GM19240 (cell line): ENCODE results near the gene ZNF280D.

Source experiments
- DNase-seq: peaks from one replicate; pipeline ENCODE4 v3.0.0; 2011; ENCODE audit warnings: low spot score; ENCODE audit not compliant: insufficient read length

Gene ZNF280D

DNA sequence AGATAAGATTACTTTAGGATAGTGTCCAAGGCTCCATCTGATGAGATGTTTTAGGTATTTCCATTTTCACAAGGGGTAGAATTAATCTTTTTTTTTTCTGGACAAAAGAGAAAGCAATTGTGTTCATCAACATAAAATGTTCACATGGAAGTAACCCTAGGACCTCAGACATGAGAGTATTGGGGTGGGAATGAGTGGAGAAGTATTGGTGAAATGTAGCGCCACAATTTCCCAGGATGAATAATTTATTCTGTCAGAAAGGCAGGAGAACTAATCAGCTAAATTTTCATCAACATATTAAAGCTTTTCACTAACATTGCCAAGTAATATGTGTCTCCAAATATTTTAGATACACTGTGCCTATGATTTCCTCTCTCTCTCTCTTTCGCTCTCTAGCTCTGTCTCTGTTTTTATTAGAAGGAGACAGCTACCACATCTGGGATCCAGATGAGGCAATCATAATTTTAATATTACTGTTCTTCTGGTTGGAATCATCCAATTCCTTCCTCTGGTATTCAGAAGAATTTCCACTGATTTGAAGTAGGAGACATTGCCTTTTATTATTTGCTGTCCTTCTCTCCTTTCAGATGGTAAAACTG, 21.6 kb upstream of the ZNF280D start:
- DNase-seq = no peak

DNA sequence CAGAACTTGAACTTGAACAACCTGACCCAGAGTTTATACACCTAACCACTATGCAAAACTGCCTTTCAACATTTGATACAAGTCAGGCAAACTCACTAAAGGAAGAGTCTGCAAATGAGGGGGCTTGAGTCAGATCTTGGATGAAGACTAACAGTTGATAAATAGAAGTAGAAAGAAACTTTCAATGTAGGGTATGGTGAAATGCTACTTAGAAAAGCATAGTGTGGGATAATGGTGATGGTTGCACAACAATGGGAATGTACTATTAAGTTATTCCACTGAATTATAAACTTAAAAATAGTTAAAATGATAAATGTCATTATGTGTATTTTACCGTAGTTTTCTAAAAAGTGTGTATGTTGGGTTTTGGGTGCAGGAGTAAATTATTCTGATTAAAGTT, 19.7 kb upstream of the ZNF280D start:
- DNase-seq = no peak

DNA sequence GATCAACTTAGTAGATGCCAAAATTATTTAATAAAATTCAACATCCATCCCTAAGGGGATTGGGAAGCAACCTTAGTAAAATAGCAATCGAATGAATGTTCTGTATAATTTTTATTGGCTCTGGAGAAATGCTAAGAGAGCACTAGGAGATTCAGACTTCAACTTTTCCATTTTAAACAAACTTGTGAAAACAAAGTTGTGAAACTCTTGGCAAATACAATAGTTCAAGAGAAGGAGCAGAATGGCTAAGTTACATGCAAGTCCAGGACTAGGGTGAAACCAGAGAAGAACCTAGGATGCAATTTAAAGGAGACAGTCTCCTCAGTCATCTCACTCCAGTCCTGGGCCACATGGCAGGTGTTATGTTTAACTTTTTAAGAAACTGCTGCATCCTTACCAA, 16.7 kb upstream of the ZNF280D start:
- no peak for DNase-seq

DNA sequence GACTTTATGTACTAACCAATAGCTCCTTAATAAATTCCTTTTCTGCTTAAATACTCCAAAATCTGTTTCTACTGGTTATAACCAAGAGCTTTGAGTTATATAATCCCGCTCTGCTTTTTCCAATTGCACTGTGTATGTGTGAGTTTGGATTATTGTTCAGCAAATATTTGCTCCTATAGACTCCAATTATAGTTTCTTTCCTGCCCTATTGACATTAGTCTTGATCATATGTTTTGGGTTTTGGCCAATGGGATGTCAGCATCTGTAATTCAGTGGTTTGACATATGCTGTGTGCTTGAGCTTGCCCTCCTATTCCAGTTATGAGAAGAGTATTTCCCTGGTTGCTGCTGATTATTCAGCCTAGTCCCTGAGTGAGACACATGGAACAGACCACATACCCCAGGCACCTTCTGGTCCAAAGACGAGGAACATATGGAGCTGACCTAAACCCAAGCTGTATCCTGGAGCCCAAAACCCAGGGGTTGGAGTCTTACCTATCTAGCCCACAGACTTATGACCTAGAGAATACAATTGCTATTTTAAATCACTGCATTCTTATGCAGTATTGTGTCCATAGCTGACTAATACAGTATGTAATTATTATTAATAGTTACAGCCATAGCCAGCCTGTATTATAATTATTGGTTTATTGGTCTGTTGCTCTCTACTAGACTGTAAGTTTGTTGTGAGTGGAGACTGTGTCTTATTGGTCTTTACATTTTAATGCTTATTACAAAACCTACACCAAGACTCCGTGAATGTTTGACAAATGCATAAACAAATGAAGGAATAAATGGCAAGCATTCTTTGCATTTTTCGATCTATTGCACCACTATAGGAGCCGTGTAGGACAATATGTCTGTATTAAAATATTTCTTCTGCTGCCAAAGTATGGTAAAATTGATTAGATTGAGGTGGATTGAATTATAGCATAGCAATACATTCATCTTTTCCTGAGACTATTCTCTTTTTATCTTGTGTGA, 11.7 kb upstream of the ZNF280D start:
- no peak for DNase-seq

DNA sequence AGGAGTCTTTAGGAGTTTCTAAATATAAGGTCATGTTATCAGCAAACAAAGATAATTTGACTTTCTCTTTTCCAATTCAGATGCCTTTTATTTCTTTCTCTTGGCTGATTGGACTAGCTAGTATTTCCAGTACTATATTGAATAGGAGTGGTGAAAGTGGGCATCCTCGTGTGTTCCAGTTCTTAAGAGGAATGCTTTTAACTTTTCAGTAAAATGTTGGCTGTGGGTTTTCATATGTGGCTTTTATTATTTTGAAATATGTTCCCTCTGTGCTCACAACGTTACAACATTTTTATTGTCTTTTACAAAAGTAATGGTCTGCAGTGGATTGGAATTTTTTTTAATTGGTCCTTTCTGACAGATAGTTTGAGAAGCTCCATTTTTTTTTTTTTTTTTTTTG, 8.2 kb upstream of the ZNF280D start:
- DNase-seq = no peak

DNA sequence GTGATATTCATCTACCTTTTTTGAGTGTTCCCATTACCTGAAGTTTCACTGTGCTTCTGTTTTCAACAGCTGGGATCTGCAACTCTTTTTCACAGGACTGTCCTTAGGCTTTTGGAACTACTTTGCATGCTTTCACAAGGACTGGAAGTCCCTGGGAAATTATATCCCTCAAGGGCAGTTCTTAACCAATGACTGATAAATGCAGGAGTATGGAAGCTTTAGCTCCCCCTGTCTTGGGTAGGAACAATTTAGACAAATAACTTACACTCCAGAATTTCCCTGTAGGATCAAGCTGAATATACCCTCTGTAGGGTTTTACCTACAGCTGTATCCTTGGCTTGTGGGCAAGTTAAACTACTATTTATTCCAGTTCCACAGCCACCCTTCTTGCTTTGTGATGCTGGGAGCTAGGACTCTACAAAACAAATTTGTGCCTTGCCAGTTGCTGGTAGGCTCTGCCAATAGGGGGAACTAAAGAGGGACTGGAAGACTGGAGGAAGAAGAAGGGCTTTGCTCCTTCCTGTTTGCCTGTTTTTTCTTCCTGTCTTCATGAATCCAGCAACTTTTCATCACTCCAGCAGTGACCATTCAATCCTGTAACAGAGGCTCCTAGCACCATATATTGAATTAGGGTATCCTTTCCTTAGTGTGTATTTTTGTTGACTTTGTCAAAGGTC, 6.8 kb upstream of the ZNF280D start:
- no peak for DNase-seq

DNA sequence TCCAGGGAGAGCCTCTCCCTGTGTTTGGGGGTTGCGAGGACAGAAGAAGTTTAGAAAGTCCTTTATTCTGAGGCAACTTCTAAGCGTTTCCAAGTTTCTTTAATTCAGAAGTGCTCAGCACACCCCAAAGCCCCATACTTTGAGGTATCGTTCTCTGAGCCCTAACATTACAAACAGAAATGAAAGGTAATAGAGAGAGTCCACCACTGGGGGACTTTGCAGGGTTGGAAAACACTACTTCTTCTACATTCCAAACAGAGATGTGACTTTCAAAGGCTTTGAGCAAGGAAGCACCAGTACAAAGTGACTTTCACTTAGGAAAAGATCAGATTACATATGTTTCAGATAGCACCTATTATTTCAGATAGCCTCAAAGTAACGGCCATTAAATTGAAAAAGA, 6.2 kb upstream of the ZNF280D start:
- DNase-seq = no peak

DNA sequence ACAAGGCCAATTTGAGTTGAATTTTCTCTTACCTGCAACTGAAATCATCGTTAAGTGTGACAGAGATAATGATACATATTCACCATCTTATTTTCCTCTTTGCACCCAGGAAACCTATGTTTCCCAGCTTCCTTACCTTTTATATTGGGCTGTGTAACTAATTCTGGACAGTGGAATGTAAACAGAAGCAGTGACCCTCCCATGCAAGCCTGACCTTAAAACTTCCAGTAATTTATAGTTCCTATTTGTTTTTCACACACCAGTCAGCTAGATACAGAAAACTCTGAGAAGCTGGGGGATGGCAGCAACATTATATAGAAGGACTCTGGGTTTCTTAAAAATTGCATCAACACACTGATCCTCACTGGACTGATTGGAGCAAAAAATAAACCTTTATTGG, 4.5 kb upstream of the ZNF280D start:
- no peak for DNase-seq

GRCh38 chr15:56736881-56737707, 3.8 kb upstream of the ZNF280D start:
- no peak for DNase-seq

- DNase-seq = no peak
Measured at GRCh38 chr15:56736308-56736707, 3.0 kb upstream of the ZNF280D start.

GRCh38 chr15:56735589-56735988, 2.3 kb upstream of the ZNF280D start:
- no peak for DNase-seq

GRCh38 chr15:56734013-56734635, 815 bp upstream of the ZNF280D start:
- no peak for DNase-seq

- DNase-seq = no peak
Measured at GRCh38 chr15:56732886-56733135, 498 bp downstream of the ZNF280D start.

- DNase-seq = no peak
Measured at GRCh38 chr15:56732135-56732885, 999 bp downstream of the ZNF280D start.

GRCh38 chr15:56731548-56731947, 1.8 kb downstream of the ZNF280D start:
- DNase-seq = no peak

DNA sequence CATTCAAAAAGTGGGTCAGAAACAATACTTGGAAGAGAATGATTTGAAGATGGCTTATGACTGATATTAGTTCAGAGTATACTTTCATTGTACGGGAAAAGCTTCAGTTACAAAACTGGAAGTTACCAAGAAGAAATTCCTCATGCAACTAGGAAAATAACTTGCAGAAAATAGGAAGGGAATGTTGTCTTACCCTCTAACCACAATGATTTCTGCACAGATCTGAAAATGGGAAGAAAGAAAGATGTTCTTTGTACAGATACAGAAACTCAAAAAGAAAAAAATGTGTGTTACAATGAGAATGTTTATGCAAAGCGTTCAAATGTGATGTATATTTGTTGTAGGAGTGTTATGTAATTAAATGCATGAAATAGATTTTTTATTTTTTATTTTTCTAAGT, 3.7 kb downstream of the ZNF280D start:
- DNase-seq = no peak

DNA sequence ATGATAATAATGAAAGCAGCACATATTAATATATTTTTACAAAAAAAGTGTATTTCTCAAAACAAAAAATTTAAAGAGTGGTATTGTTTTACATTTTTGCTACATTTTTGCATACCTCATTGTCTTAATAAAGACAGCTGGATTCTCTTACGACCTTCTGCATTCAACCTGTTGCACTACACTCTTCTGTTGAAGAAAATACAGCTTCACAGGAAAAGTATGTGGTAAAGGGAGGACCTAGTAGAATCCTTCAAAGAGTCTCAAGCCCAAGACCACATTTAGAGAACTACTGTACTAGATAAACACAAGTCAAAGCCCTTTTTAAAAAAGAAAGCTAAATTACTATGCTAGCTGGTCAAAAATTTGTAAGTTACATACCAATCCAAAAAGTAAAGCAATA, 7.9 kb downstream of the ZNF280D start:
- no peak for DNase-seq

- DNase-seq = no peak
Measured at GRCh38 chr15:56724232-56724631, 9.1 kb downstream of the ZNF280D start.

- no peak for DNase-seq
Measured at GRCh38 chr15:56723787-56724186, 9.5 kb downstream of the ZNF280D start.

DNA sequence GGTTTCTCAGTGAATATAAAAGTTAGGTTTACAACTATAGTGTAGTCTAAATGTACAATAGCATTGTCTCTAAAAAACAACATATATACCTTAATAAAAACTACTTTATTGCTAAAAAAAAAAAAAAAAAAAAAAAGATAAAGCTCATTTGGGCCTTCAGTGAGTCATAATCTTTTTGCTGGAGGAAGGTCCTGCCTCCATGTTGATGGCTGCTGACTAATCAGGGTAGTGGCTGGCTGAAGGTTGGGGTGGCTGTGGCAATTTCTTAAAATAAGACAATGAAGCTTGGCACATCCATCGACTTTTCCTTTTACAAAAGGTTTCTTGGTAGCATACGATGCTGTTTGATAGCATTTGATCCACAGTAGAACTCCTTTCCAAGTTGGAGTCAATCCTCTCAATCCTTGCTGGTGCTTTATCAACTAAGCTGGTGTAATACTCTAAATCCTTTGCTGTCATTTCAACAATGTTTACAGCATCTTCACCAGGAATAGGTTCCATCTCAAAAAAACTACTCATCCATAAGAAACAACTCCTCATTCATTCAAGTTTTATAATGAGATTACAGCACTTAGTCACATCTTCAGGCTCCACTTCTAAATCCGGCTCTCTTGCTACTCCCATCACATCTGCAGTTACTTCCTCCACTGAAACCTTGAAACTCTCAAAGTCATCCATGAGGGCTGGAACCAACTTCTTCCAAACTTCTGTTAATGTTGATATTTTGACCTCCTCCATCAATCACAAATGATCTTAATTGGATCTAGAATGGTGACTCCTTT, 13.3 kb downstream of the ZNF280D start:
- no peak for DNase-seq
